Astrocyte (in vitro differentiated cells and primary cell): Measurements from ENCODE around the gene CTAGE8.
"Not testable (repeated sequence)": the region's sequence is repeated elsewhere in the genome, so short reads cannot be mapped to it uniquely, and the experiment has no call there.

Source experiments
- EZH2 ChIP-seq: IDR thresholded peaks from 2 replicates; pipeline ENCODE4 v1.6.1; 2012; ENCODE audit warnings: mild to moderate bottlenecking, low read length, inconsistent platforms; ENCODE audit not compliant: insufficient read depth
- TF ChIP-seq, protein P1 (sequence below): IDR thresholded peaks from 2 replicates; pipeline ENCODE4 v1.5.1; 2011; ENCODE audit warnings: low read depth, mild to moderate bottlenecking, inconsistent platforms, low read length, moderate library complexity; ENCODE audit not compliant: insufficient read depth

- TF ChIP-seq, protein P1, sequence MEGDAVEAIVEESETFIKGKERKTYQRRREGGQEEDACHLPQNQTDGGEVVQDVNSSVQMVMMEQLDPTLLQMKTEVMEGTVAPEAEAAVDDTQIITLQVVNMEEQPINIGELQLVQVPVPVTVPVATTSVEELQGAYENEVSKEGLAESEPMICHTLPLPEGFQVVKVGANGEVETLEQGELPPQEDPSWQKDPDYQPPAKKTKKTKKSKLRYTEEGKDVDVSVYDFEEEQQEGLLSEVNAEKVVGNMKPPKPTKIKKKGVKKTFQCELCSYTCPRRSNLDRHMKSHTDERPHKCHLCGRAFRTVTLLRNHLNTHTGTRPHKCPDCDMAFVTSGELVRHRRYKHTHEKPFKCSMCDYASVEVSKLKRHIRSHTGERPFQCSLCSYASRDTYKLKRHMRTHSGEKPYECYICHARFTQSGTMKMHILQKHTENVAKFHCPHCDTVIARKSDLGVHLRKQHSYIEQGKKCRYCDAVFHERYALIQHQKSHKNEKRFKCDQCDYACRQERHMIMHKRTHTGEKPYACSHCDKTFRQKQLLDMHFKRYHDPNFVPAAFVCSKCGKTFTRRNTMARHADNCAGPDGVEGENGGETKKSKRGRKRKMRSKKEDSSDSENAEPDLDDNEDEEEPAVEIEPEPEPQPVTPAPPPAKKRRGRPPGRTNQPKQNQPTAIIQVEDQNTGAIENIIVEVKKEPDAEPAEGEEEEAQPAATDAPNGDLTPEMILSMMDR: not testable (repeated sequence)
- TF ChIP-seq EZH2: not testable (repeated sequence)
These were observed 13.4 kb upstream of the CTAGE8 start for GRCh38 chr7:144282490-144282889.
